Activated CD8-positive, alpha-beta memory T cell treated with anti-CD3 and anti-CD28 coated beads, Interleukin-2, amount 50 U/mL, for 48 hours (primary cell): Measurements from ENCODE around the gene EHD3.

Experiments
- DNase-seq: peaks from one replicate; pipeline ENCODE4 v3.0.0-alpha.2; 2020

The EHD3 gene

DNA sequence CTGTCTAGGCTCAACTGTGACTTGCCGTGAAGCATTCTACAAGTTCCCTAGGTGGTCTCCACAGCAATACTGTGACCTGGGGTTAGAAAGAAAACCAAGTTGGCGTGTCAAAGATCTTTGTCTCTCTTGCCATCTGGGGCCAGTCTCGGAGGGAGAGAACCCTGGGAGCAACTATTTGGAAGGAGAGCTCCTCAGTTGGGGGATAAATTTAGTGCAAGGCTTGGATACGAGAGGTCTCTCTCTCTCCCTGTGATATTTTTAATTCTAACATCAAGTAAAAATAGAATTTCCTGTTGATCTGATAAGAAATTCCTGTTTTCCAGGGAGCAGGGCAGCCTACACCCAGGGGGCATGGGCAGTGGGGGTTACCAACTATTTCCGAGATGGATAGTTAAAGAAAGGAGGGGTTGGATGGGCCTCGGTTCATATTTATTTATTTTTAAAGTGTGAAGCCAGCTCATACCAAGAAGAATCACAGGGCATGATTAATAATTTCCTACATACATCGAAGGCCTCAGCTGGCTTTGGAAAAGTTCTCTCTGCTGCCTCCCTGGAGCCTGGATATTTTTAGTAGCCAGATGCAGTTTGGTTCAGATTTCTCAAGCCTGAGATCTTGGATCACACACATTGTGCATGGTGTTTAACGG, 62.8 kb downstream of the EHD3 start:
- no peak for DNase-seq

- no peak for DNase-seq
Measured at GRCh38 chr2:31297751-31298150, 63.8 kb downstream of the EHD3 start.

DNA sequence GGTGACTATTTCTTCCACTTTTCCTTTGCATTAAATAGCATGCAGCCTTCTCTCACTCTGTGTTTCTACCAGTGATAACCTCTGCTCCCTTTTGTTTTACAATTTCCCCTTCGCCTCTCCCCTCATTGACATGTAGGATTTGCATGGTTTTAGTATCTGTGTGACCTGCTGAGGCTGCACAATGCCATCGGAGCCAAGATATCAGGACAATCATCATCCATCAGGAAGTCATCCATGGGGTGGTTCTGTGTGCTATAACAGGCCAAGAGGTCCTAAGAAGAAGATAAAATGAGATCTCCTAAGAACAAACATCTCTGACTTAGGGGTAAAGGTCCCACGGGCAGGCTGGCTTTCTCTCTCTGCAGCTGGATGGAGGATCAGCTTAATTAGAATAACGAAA, 65.6 kb downstream of the EHD3 start:
- no peak for DNase-seq

DNA sequence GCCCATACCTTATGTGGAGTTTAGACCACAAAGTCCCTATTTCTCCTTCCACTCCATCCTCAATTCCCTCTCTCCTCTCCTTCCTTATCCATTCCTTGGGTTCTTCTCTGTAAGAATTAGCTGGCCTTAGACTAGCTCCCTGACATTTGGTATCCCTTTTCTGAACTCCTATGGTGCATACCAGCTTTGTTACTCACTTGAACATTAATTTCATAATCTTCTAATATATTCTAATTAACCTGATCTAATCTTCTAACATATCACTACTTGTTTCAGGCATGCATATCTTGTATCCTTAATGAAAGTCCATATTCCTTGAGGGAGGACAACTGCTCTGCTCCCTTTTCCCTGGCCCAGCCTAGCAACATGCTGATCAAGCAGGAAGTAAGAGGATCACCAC, 66.4 kb downstream of the EHD3 start:
- no peak for DNase-seq

DNA sequence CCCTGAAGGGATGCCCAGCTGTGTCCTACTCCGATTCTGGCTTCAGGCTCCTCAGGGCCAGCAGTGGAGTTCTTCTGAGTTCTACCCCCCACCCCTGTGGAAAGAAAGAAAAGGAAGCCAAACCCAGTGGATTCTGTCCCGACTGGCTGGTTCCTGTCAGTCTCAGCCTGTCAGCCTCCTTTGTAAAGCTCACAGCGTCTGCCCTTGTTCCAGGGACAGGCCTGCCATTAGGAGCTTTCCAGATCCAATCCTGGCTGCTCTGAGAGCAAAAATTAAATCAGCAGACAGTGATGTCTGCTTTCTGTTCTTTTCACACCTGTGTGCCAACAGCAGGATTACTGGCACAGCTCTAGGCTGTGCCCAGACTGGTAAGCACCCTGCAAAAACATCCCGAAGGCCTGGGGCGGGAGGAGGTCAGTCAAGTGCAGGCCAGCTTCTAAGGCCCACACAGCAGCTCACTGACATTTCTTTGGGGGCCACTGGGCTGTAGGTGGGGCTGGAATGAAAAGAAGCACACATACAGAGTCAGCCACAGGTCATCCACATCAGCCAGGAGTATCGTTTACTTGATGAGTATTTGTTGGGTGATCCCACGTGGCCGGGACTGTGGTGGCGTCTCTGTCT, 69.1 kb downstream of the EHD3 start:
- no peak for DNase-seq

- no peak for DNase-seq
Measured at GRCh38 chr2:31304816-31305215, 70.9 kb downstream of the EHD3 start.

GRCh38 chr2:31312898-31313297, 78.9 kb downstream of the EHD3 start:
- no peak for DNase-seq

- DNase-seq = no peak
Measured at GRCh38 chr2:31314761-31315160, 80.8 kb downstream of the EHD3 start.

- no peak for DNase-seq
Measured at GRCh38 chr2:31317396-31317795, 83.4 kb downstream of the EHD3 start.

DNA sequence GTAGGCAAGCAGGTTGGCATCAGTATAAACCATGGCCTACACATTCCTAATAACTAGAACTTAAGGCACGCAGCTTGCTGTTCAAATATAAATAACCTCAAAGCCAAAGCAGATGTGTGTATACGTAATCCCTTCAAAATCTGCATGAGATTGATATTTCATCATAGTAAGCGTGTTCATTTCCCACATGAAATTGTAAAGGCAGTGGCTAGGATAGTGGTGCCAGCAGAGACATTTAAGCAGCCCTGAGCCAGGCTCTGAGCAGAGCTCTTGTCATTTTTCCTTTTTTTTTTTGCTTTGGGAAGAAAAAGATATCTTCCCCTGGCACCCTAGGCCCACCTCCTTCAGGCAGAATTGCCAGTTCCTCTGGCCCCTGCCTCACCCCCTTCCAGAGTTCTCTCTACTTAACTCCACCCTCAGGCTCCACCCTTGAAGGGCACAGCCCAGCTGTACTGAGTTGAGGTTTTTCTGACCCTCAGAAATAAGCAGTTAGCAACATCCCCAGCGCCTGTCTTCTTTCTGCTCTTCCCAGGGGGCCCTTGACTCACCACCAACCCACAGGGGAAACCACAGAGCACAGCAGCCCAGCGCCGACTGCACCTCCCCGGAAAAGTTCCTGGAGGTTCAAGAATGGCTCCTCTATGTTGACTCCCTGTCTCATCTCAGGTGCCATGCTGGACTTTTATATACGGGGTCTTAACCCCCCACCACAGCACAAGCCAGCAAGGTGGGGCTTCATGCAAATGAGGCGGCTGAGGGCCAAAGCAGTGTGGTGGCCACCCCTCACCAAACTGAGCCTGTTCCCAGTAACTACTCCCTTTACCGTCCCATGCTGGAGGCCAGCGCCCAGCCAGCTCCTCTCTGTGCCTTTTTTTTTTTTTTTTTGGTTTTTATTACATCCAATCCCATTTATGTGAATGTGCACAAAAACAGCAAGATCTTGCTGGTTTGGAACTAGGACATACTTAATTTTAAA, 84.7 kb downstream of the EHD3 start:
- peak; percentile 63 for DNase-seq
